Cardiac ventricle fibroblast (primary cell): ENCODE measurements around the gene SPRED1. TPM values are rescaled to one million over a fixed set of nuclear protein-coding genes. Genes with fewer than 3 reads are reported as not detected.

Source experiments
- total RNA-seq: library from RNA; depleted of rRNA; stranded (reverse); fragments of >200 nt; gene quantifications from 2 replicates; pipeline ENCODE4 v1.2.3, GENCODE V29; 2015

The SPRED1 gene
- 29.3 and 29.6 TPM in 2 replicates for total RNA-seq

DNA sequence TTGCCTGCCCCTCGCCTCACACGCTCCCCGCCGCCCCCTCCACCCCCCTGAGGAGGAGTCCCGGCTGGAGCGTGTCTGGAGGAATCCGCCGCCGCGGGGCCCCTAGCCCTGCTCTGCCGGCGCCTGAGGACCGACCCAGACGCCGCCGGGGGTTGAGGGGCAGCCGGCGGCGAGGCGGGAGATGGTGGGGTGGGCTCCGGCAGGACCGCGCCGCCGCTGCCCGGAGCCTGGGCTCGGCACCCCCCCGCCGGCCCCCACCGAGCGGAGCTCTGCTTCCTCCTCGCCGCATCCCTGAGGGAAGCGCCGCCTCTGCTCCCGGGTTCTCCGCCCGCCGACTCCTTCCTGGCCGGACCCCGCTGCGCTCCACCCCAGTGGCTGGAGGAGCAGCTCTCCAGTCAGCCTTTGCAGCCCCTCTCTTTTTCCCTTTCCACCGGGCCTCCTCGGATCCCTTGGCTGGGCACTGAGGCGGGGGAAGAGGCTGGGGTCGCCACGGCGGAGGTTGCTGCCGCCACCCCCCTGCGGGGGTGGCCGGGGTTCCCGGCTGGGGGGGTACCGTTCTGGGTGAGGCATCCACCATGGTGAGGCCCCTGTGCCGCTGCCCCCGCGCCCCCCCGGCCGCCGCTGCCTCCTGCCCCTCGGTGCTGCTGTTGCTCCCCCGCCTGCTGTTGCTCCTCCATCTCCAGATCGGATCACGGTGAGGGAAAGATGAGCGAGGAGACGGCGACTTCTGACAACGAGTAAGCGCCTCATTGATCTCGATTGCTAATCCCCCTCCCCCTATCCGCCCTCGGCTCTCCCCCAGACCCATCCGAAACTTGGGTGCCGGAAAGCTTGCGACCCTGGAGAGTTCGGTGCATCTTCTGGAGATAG is at the start of gene SPRED1:
Gene SPRED1 (plus strand): TSS at position 356 of the 870 bp plus-strand sequence. CDS start 350 bp downstream, at position 706.

Other genes starting within 250 kb of the SPRED1 start
- gene FAM98B, start 201.3 kb downstream of the SPRED1 start, total RNA-seq = 3.9 and 14.6 TPM in 2 replicates